HPDE6-E6E7 (cell line): Measurements from ENCODE around the gene NLGN1.

Experiments used
- DNase-seq: peaks from one replicate; pipeline ENCODE4 v3.0.0; 2011; ENCODE audit warnings: missing footprints; ENCODE audit errors: extremely low spot score

Gene NLGN1

DNA sequence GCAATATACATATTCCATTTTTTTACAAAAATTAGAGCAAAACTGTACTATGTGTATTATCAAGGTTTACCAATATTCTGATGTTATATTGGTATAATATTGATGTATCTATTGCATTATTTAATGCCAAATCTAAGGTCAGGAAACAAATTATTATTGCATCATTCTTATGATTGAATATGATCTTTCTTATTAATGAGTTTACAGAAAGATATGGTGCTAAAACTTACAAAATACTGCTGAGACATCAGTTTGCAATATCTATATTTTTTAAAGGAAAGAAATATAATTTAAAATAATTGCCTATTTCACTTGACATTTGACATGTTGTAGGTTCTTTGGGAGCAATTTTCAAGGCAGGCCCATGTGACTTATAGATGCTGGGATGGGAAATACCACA, 357.6 kb downstream of the NLGN1 start:
- DNase-seq: no peak

DNA sequence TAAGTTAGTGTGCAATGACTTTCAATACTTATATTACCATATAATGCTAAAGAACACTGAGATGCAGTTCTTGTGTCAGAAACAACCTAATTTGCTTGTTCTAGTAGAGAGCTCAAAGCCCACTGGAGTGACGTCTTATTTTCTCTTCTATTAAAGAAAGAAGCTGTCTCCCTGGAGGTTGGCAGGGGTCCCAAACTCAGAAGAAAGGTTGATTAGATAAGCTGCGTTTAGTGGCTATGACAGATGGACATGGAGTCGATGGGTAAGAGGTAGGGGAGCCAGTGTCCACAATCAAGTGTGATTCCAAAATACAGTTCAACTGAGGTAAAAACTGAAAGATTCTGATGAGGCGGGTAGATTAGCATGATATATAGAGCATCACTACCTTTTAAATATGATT, 363.6 kb downstream of the NLGN1 start:
- no peak for DNase-seq

DNA sequence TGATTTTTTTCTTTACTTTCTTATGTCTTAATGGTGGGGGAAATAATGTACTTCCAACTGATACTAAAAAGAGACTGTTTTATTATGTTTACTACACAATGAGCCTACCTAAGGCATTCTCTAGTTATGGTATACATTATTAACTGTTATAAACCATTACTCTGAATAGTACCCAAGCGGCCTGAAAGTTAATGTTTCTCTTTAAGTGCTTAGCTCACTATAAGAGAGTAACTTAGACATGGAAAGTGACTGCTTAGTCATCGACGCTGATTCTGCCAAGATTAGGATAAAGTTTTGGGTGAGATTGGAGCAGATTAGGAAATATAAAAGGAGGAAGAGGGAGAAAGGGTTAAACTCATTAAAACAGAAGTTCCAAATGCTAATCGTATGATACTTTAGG, 365.0 kb downstream of the NLGN1 start:
- no peak for DNase-seq

DNA sequence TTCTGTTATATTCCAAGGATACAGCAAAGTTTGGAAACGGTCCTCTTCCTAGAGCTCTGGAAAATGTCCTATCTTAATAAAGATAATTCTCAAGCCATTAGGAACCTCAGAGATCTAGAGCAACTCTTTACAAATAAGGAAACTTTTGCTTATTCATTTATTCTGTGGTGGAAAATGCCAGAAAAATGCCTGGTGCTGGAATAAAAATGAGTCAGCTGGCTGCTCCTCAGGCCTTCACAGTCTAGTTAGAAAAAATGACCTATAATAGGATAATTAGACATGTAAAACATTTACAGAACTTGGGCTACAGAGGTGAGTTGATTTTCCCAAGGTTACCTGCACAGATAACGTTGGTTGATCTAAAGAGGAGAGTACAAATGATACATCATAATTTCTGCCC, 372.5 kb downstream of the NLGN1 start:
- no peak for DNase-seq

DNA sequence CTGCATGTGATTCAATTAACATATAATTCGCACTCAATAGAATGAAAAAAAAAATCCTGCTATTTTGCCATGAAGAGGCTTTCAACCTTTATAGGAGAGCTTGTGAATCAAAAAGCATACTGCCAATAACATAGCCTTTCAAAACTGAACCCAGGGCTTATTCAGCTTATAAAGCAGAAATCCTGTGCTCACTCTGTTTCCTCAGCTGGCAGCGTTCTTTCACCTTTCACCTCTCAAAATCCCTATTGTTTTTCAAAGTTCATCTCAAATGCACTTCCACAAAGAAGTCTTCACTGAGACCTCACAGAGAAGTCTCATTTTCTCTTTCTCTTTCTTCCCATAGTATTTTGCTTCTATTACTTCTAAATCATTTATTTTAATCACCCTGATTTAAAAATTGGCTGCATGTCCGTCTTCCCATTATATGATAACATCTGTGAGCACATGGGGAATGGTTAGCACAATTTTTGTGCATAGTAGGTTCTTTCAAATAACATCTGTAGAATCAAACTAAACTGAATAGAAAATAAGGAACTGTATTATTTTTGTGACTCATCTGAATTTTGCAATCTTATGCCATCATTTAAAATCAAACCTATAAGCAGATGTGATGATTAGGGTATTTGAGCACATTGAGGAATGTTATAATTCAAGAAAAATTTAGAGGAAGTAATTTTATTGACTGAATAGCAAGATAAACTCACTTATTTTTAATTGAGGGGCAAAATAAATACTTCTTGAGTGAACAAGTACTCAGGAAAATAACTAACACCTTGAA, 373.4 kb downstream of the NLGN1 start:
- DNase-seq: no peak

DNA sequence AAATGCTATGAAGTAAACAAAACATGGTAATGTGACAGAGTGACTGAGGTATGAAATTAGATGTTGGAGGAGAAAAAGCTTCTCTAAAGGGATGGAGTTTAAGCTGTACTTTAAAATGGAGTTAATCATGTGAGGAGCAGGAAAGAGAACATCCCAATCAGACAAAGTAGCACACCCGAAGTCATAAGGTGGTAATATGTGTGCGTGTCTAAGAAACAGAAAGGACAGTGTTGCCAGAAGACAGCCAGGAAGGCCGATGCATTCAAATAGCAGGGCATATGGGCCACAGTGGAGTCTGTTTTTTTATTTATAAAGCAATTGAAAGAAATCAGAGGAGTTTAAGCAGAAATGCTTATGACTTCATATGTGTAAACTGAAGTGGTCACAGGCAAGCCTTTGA, 376.3 kb downstream of the NLGN1 start:
- DNase-seq: no peak

DNA sequence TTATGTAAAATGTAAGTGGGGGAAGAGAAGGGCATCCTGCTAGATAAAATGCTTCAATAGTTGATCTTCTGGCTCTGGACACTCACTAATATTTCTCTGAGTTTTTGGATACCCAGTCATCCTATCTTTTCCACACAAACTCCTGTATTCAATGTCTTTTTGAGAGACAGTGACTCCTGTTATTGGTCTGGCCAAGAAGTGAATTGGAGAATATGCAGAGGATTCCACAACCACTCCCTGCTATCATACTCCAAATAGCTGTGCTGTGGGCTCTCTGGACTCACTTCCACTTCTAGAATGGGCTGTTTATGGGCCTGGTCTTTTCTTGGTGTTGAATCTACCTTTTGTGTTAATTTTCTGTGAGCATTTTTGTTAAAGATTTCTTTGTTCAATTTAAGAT, 376.8 kb downstream of the NLGN1 start:
- DNase-seq: no peak

DNA sequence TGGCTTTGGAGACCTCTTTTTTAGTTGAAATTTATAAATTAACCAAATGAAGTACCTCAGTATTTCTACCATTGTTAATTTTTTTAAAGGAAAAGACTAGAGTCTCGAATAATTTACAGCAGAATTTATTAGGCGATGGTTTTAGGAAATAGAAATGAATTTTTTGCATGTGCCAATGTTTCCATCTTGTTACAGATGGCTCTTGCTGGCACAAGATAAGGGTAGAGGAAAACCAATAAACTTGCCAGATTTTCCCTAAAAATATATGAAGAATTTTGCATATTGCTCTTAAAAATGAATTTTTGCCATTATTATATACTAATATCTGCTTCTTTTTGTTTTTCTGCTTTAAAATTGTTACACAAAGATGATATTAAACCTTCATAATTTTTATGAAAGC, 380.7 kb downstream of the NLGN1 start:
- DNase-seq: no peak

DNA sequence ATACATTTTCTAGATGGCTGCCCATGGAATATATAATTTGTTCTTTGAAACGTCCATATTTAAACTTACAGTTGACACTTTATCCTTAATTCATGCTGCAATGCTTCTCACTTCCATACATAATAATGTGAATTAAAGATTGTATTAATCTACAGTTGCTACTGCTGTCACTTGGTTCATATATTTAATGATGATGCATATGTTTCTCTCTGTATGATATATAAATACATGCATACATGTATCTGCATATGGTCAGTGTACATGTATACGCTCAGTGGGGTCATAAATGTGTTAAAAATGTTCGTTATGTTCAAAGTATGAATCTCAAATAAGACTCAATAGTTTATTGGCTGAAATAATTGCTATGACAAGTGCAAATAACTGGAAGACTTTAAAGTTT, 382.5 kb downstream of the NLGN1 start:
- DNase-seq: no peak

DNA sequence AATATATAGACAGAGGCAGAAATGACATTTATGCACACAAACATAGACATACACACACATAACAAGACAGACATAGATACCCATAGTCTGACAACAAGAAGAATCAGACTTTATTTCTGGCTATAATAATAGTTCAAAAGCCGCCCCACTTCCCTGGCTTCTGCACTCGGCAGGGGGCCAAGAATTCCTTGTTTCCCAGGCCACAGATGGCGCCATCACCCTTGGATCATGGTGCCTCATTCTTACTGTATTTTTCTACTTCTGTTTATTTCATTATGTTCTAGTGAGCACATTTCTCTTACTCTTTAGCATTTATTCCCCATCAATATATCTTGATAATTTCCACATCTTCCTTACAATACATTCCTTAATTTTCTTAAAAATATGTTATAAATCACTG, 387.5 kb downstream of the NLGN1 start:
- no peak for DNase-seq

DNA sequence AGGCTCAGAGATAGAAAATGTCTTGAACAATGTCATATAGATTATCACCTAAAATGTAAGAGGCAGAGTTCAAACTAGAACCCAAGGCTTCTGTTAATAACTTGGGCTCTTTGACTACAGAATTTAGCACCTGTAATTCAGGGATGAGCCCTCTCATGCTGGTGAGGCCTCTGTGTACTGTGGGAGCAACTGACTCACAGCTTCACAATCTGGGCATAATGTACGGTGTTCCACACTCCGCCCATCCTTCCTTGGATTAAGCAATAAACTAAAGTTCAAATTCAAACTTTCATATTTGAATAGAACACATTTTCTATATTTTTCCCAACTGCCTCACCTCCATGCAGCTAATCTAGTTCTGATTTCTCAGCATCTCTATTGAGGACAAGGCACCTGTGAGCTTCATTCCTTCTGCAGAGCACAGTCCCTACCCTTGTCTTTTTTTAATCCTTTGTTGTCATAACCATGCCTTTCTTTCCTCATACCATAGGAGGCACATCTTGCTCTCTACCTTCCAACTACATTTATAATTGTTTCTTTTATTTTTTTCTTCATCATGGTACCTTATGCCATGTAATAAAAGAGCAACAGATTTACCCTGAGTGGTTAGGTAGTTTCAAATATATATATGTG, 392.1 kb downstream of the NLGN1 start:
- DNase-seq: peak; percentile 38

DNA sequence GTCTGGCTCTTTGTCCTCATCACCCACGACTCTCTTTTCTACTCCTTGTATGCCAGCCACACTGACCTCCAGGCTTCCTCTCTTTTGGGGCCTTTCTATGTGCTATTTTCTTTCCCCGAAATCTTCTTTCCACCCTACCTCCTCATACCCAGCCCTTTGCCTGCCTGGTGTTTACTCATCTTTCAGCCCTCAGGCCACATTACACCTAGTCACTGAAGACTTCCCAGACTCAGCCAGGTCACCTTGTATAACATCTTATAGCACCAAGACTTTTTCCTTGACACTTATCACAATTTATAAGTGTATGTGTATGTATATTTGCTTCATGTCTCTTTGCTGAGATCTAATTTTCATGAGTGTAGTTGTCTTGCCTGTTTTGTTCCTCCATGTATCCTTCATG, 396.4 kb downstream of the NLGN1 start:
- DNase-seq: no peak

DNA sequence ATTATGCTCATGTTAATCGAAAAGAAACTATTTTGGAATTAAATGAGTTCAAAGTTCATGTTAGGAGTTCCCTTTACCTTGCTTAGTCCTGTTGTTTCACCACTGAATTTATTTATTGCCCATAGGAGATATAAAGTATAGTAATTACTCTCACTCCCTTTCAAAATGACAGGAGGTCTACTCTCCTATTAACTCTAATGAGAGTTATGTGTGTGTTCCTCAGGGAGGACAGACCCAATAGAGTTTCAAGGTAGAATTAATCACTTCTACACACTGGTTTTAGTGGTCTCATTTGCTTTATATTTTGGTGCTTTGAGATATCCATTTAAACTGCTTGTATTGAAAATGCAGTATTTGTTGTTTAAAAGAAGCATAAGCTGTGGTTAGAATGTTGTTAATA, 398.9 kb downstream of the NLGN1 start:
- no peak for DNase-seq

DNA sequence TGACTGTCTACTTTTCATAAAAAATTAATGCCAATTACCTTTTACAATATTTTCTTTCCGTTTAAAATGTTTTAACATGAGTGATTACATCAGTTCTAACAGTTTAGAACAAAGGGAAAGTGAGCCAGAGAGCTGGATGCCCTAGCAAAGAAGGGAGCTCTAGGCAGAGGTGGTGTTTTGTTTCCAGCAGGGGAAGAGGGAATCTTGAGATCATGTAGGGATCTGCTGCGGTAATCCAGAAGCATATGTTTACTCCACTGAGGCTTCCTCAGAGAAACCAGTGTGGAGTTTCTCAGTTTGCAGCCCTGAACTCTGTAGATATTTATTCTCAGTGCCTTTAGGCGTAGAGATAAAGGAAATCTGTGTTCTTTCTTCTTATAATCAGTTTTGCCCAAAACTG, 399.3 kb downstream of the NLGN1 start:
- DNase-seq: no peak

DNA sequence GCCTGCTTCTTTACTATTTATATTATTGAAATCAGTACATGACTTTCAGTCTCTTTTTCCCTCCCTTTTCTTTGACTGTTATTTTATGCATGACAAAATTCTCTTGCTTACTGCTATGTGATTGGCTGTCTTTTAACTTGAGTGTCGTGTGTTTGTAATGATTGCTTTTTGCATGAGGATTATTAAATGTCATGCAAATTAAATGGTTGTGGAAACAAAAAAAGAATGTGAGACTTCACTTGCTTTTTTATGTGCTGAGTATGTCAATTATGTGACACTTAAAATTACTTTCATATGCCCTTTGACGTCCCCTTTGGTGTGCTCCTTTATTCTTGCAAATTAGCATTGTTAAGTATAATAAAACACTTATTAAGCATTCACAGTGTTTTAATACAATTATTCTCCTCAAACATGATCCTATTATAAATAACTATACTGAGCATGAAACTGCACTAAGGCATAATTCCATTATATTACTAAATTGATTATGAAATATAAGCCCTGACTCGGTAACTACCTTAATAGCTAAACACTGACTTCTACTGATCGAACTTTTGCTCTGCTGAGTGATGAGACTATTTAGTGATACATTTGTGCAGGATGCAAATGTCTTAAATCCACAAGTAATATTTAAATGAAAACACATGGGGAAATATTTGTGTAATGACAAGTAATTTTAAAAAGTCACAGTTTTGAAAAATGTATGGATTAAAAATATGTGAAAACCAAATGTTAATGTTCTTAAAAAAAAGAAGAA, 401.7 kb downstream of the NLGN1 start:
- DNase-seq: no peak

DNA sequence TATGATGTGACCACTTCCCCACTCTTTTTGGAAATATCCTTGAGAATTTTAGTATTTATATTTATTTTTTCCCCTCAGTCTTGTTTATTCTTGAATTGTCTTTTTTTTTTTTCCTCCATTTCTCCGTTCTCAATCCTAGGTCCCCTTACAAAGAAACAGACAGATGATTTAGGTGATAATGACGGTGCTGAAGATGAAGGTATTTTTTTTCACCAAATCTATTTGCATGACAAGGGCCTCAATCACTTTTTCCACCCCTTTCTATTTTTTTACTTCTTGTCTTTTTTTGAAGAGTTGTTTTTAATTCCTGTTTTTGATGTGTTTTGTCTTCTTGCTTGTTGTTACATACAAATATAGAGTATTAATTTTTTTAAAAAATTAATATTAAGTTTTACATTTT, 402.6 kb downstream of the NLGN1 start:
- no peak for DNase-seq

DNA sequence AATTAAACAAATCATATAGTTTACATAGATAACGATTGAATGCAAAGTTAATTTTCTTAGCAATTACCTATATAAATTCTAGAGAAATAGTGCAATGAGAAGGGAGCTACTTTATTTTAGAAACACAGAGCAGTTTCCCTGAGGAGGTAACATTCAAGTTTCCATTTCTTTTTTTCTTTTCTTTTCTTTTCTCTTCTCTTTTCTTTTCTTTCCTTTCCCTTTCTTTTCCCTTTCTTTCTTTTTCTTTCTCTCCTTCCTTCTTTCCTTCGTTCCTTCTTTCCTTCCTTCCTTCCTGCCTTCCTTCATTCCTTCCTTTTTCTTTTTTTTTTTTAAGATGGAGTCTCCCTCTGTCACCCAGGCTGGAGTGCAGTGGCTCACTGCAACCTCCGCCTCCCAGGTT, 417.3 kb downstream of the NLGN1 start:
- no peak for DNase-seq

DNA sequence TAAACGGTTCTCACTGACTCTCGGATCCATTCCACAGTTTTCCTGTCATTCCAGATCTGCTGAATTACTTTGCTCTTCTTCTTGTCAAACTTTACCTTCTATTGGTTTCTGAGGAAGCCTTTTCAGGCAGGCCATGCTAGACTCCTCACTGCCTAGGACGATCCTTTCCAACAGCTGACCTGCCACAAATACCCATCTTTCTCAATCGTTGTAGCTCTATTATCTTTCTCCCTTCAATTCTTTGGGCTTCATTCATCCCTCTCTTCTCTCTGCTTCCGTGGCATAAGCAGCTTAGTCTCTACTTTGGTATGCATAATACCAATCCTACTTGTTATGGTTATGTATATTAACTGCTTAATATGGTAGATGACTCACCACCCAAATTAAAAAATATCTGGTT, 421.8 kb downstream of the NLGN1 start:
- DNase-seq: no peak

DNA sequence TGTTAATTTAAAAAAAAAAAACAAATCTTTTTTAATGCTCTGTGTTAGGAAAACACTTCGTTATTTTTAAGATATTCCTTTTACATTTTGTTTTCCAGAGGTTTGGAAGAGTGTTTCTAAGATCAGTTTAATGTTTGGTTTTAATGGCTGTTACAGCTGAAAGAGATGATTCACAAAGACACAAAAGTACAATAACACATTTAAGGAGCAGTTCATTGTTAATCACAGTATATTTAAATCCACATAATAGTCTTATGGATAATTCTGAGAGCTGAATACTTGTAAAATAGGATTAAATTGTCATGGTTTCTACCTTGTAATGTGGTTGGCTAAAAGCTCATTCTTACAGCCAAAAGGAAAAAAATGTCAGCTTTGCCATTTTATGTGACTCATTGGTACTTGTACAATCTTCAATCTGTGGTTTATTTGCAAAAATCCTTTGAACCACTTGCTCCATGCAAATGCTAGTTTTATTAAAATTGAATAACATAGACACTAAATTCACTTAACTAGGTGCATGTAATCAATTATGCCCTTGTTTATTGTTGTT, 426.4 kb downstream of the NLGN1 start:
- no peak for DNase-seq

DNA sequence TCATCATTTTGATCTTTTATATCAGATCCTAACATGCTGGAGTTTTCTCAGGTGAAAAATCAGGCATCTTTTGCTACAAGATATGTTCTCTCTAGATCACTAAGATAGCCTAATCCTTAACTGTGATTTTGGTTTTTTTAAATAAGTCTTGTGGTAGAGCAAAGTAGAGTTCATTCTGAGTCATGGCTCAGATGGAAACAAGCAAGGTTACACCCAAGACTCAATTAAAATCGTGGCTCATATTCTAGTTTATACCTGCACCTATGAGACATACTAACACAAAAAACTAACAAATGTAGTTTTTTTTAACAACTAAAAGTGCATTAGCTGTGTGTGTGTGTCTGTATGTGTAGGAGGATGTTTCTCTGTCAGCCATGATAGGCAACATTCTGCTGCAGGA, 428.2 kb downstream of the NLGN1 start:
- no peak for DNase-seq

DNA sequence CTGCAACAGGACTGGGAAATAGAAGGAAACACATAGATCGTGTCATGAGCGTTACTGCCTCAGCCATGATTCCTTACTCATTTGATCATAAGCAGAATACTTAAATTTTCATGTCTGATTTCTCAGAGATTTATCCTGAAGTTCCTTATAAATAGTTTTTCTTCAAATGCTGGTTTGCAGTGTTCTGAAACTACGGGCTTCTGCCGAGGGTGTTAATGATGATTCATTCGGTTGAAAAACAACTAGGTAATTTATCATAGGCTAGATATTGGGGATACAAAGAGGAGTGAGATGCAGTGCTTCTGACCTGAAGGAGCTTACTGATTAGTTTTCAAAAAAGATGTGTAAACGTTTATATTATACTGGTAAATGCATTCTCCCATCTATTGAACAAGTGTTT, 428.9 kb downstream of the NLGN1 start:
- no peak for DNase-seq

DNA sequence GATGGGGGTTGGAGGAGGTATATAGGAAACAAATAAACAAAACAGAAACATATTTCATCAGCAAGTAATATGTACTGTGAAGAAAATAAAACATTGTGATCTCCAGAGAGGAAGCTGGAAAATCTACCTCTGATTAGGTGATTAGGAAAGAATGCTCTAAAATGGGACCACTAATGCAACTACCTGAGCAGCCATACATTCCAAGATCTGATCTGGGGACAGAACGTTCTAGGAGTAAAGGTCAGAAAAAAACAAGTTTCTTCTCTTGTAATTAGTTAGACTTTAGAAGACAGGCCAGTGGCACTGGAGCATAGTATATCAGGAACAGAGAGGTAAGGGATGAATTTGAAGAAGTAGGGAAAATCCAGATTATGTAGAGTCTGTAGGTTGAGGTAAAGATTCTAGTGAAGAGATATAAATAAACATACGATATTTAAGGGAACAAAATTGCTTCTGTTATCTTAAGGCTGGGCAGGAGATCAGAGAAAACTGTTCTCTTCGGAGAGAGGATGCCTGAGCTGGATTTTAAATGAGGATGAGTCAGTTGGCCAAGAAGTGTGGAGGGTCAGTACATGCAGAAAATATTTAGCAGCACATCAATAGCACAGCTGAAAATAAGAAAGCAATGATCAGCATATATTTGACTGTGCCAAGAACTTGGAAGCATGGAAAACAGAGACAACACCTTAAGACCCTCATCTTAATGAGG, 429.5 kb downstream of the NLGN1 start:
- DNase-seq: no peak
